D341Med (cell line): ENCODE data around the gene E2F2.

Experiments used
- DNase-seq: peaks from one replicate; pipeline ENCODE4 v3.0.0; 2012; ENCODE audit warnings: low spot score

The E2F2 gene

DNA sequence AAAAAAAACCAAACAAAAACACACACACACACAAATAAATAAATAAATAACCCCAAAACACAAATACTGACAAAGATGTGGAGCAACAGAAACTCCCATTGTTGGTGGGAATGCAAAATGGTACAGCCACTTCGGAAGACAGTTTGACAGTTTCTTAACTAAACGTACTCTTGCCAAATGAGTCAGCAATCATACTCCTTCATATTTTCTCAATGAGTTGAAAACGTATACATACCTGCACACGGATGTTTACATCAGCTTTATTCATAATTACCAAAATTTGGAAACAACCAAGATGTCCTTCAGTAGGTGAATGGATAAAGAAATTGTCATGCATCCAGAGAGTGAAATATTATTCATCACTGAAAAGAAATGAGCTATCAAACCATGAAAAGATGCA, 70.5 kb downstream of the E2F2 start:
- DNase-seq: no peak

DNA sequence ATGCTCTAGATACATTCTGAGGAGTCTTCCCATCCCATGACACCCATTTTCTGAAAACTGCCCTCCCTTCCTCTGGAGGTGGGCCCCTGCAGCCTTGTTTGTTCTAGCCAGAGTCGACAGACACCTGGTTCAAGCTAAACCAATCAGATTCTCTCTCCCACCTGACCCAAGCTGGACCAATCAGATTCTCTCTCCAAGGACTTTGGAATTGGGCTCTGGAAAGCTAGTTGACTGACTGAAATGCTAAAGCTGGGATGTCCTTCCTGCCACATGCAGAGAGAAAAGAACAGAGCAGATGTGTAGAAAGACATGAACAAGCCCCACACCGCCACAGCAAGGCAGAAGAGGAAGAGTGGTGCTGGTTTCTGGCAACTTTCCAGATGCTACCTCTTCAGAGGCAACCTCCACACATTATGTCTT, 71.7 kb downstream of the E2F2 start:
- DNase-seq: no peak
